H1 (cell line): Measurements from ENCODE around the gene ABLIM1. TPM values are rescaled to one million over a fixed set of nuclear protein-coding genes. Genes with fewer than 3 reads are reported as not detected.

Experiments
- CTCF ChIA-PET: fragments of 300-600 bp; sonication (Branson Sonifier 250); formaldehyde crosslinking; loops from one replicate; lab custom pipeline; 2021; ENCODE audit not compliant: partially characterized antibody; lab: Charles Lee
- POLR2A ChIA-PET: fragments of 300-600 bp; sonication (Branson Sonifier 250); formaldehyde crosslinking; loops from one replicate; lab custom pipeline; 2021; ENCODE audit warnings: inconsistent platforms; ENCODE audit not compliant: partially characterized antibody; lab: Charles Lee
- DNase-seq, 2 experiments: peaks; one replicate each; pipeline versions ENCODE4 v3.0.0 to v3.0.0-alpha.2; 2010 to 2022; ENCODE audit warnings: low spot score in 2 of 2, low read depth in 1 of 2, mixed read lengths in 1 of 2
- FAIRE-seq: peaks from 2 replicates; lab custom pipeline; 2011; peaks lifted over from hg19 to GRCh38; lab: Jason Lieb, UNC
- H2AFZ ChIP-seq: 2 replicates; pipeline ENCODE4 v1.8.1; 2012; ENCODE audit warnings: low read length, inconsistent platforms
- H2AK5ac ChIP-seq: 2 replicates; pipeline ENCODE4 v1.6.1; 2013; ENCODE audit warnings: low read depth, low read length
- H2BK120ac ChIP-seq: replicated peaks from 2 replicates; pipeline ENCODE3; 2013; ENCODE audit warnings: low read depth, low read length, inconsistent platforms
- H2BK12ac ChIP-seq: 2 replicates; pipeline ENCODE4 v1.6.1; 2013; ENCODE audit warnings: low read depth, low read length
- H2BK15ac ChIP-seq: 2 replicates; pipeline ENCODE4 v1.6.1; 2013; ENCODE audit warnings: low read length
- H2BK20ac ChIP-seq: 2 replicates; pipeline ENCODE4 v1.6.1; 2013; ENCODE audit warnings: low read length
- H2BK5ac ChIP-seq: 2 replicates; pipeline ENCODE4 v1.6.1; 2013; ENCODE audit warnings: low read depth, low read length
- H3K14ac ChIP-seq: 2 replicates; pipeline ENCODE4 v1.6.1; 2013; ENCODE audit warnings: inconsistent platforms; ENCODE audit not compliant: insufficient read length
- H3K18ac ChIP-seq: 2 replicates; pipeline ENCODE4 v1.6.1; 2013; ENCODE audit warnings: low read length; ENCODE audit errors: extremely low read depth
- H3K23ac ChIP-seq: 2 replicates; pipeline ENCODE4 v1.6.1; 2013; ENCODE audit warnings: inconsistent platforms; ENCODE audit not compliant: insufficient read length
- H3K23me2 ChIP-seq: 2 replicates; pipeline ENCODE4 v1.6.1; 2013; ENCODE audit warnings: low read depth, low read length
- H3K27ac ChIP-seq: 2 replicates; pipeline ENCODE4 v1.6.1; 2011; ENCODE audit warnings: low read depth, low read length, inconsistent platforms
- H3K27me3 ChIP-seq, 4 experiments: replicated peaks in 1 of 4; 1 replicate in 1 of 4; 2 replicates in 3 of 4; pipeline versions ENCODE4 v1.6.1 to v1.8.1; 2011 to 2013; ENCODE audit warnings: low read length in 3 of 4, mild to moderate bottlenecking in 3 of 4, inconsistent platforms in 2 of 4, mixed read lengths in 2 of 4, moderate library complexity in 1 of 4; ENCODE audit not compliant: control insufficient read depth in 3 of 4, insufficient read depth in 3 of 4; ENCODE audit errors: extremely low read depth in 1 of 4
- H3K36me3 ChIP-seq, 4 experiments: 2 replicates each; pipeline versions ENCODE4 v1.6.1 to v1.8.1; 2011 to 2013; ENCODE audit warnings: mild to moderate bottlenecking in 4 of 4, low read length in 3 of 4, moderate library complexity in 2 of 4, control low read depth in 1 of 4, inconsistent platforms in 1 of 4; ENCODE audit not compliant: insufficient read depth in 4 of 4, control insufficient read depth in 2 of 4
- H3K4ac ChIP-seq: replicated peaks from 2 replicates; pipeline ENCODE3; 2013; ENCODE audit warnings: low read length, low read depth, mixed read lengths, inconsistent platforms; ENCODE audit not compliant: insufficient read length
- H3K4me1 ChIP-seq, 4 experiments: replicated peaks in 1 of 4; 1 replicate in 1 of 4; 2 replicates in 3 of 4; pipeline versions ENCODE4 v1.6.1 to v1.8.1; 2011 to 2013; ENCODE audit warnings: low read length in 3 of 4, inconsistent platforms in 2 of 4, mixed read lengths in 1 of 4; ENCODE audit not compliant: insufficient read depth in 4 of 4, control insufficient read depth in 3 of 4
- H3K4me2 ChIP-seq, 2 experiments: 2 replicates each; pipeline versions ENCODE4 v1.6.1 to v1.8.1; 2011 to 2013; ENCODE audit warnings: low read depth in 2 of 2, low read length in 2 of 2, control low read depth in 1 of 2, inconsistent platforms in 1 of 2, mild to moderate bottlenecking in 1 of 2; ENCODE audit not compliant: insufficient read depth in 1 of 2
- H3K4me3 ChIP-seq, 4 experiments: fragments of 200-600, 300-600 bp in 1 of 4; sonication (generic), shearing (Covaris generic), sonication (Bioruptor Twin) in 1 of 4; 2 replicates each; pipeline versions ENCODE4 v1.5.1 to v1.8.1; 2011 to 2016; ENCODE audit warnings: low read length in 4 of 4, low read depth in 3 of 4, control low read depth in 2 of 4, inconsistent platforms in 2 of 4, mild to moderate bottlenecking in 2 of 4, mixed read lengths in 1 of 4, moderate library complexity in 1 of 4; ENCODE audit not compliant: insufficient read depth in 2 of 4; ENCODE audit errors: extremely low read depth in 1 of 4
- H3K56ac ChIP-seq: replicated peaks from 2 replicates; pipeline ENCODE3; 2013; ENCODE audit warnings: low read depth, mild to moderate bottlenecking, mixed read lengths, low read length, inconsistent platforms; ENCODE audit not compliant: insufficient read length
- H3K79me1 ChIP-seq: 2 replicates; pipeline ENCODE4 v1.6.1; 2013; ENCODE audit warnings: low read depth, low read length, control low read depth
- H3K79me2 ChIP-seq, 2 experiments: 2 replicates each; pipeline versions ENCODE4 v1.6.1 to v1.8.1; 2012 to 2013; ENCODE audit warnings: low read length in 2 of 2, mild to moderate bottlenecking in 2 of 2, inconsistent platforms in 1 of 2; ENCODE audit not compliant: insufficient read depth in 2 of 2, control insufficient read depth in 1 of 2
- H3K9ac ChIP-seq, 4 experiments: replicated peaks in 1 of 4; 1 replicate in 1 of 4; 2 replicates in 3 of 4; pipeline versions ENCODE4 v1.6.1 to v1.8.1; 2011 to 2013; ENCODE audit warnings: low read depth in 3 of 4, low read length in 3 of 4, control low read depth in 2 of 4, mild to moderate bottlenecking in 2 of 4, moderate library complexity in 2 of 4, inconsistent platforms in 1 of 4; ENCODE audit errors: extremely low read depth in 1 of 4
- H3K9me3 ChIP-seq, 2 experiments: 2 replicates each; pipeline versions ENCODE4 v1.6.1 to v1.8.1; 2012 to 2013; ENCODE audit warnings: mild to moderate bottlenecking in 2 of 2, moderate library complexity in 2 of 2, control low read depth in 1 of 2, inconsistent platforms in 1 of 2, low read depth in 1 of 2, low read length in 1 of 2, mixed read lengths in 1 of 2; ENCODE audit not compliant: insufficient read depth in 2 of 2
- H4K20me1 ChIP-seq, 2 experiments: replicated peaks in 1 of 2; 2 replicates each; pipeline versions ENCODE3 to v1.8.1; 2011 to 2013; ENCODE audit warnings: inconsistent platforms in 2 of 2, low read length in 2 of 2, mild to moderate bottlenecking in 1 of 2; ENCODE audit not compliant: insufficient read depth in 2 of 2, control insufficient read depth in 1 of 2
- H4K5ac ChIP-seq: 2 replicates; pipeline ENCODE4 v1.6.1; 2013; ENCODE audit warnings: low read length, low read depth, mixed read lengths, inconsistent platforms; ENCODE audit not compliant: insufficient read length
- H4K8ac ChIP-seq: 2 replicates; pipeline ENCODE4 v1.8.0; 2013; ENCODE audit warnings: mild to moderate bottlenecking, moderate library complexity, low read length, inconsistent platforms; ENCODE audit not compliant: insufficient read depth; ENCODE audit errors: extremely low read depth
- H4K91ac ChIP-seq: replicated peaks from 2 replicates; pipeline ENCODE3; 2013; ENCODE audit warnings: low read length, mixed read lengths, inconsistent platforms; ENCODE audit not compliant: insufficient read length
- BCL11A ChIP-seq, 2 experiments: IDR thresholded peaks; one replicate each; pipeline ENCODE4 v1.6.1; 2011; ENCODE audit warnings: low read depth in 2 of 2, low read length in 2 of 2, mild to moderate bottlenecking in 2 of 2
- CBX8 ChIP-seq: fragments of 300-800, 300-1000 bp; sonication (generic); IDR thresholded peaks from 2 replicates; pipeline ENCODE4 v1.7.1; 2016; ENCODE audit warnings: low read depth, low read length, borderline replicate concordance
- CEBPB ChIP-seq: IDR thresholded peaks from 2 replicates; pipeline ENCODE4 v1.6.1; 2012; ENCODE audit warnings: low read depth, low read length
- KDM4A ChIP-seq: IDR thresholded peaks from one replicate; pipeline ENCODE4 v1.7.1; 2012; ENCODE audit warnings: low read depth, mild to moderate bottlenecking, moderate library complexity, low read length, inconsistent platforms; ENCODE audit not compliant: severe bottlenecking
- POLR2AphosphoS5 ChIP-seq: IDR thresholded peaks from 2 replicates; pipeline ENCODE4 v1.6.1; 2011; ENCODE audit warnings: low read depth, low read length
- RNF2 ChIP-seq: fragments of 200-900, 300-1000 bp; sonication (generic); IDR thresholded peaks from 2 replicates; pipeline ENCODE4 v1.7.1; 2016; ENCODE audit warnings: borderline replicate concordance, low read depth, mild to moderate bottlenecking, antibody characterized with exemption, low read length; ENCODE audit not compliant: poor library complexity, severe bottlenecking; ENCODE audit errors: missing control alignments
- SAP30 ChIP-seq: fragments of 300-600 bp; sonication (generic); IDR thresholded peaks from 2 replicates; pipeline ENCODE4 v1.7.1; 2012; ENCODE audit warnings: low read length, moderate library complexity, mild to moderate bottlenecking, inconsistent platforms; ENCODE audit not compliant: insufficient read depth, insufficient replicate concordance
- SIN3A ChIP-seq, 2 experiments: IDR thresholded peaks in 1 of 2; conservative IDR thresholded peaks in 1 of 2; 2 replicates each; pipeline ENCODE4 v1.6.1; 2011 to 2012; ENCODE audit warnings: low read length in 2 of 2, improper control_type of control experiment in 1 of 2, low read depth in 1 of 2, mild to moderate bottlenecking in 1 of 2
- SP1 ChIP-seq: IDR thresholded peaks from 2 replicates; pipeline ENCODE4 v1.6.1; 2011; ENCODE audit warnings: low read depth, low read length
- SP2 ChIP-seq: IDR thresholded peaks from 2 replicates; pipeline ENCODE4 v1.6.1; 2012; ENCODE audit warnings: mild to moderate bottlenecking, low read length, inconsistent platforms
- SP4 ChIP-seq: IDR thresholded peaks from 2 replicates; pipeline ENCODE4 v1.6.1; 2012; ENCODE audit warnings: low read length, inconsistent platforms
- WGBS, 2 experiments: shearing (Covaris generic) in 1 of 2; methylation state at CpG; one replicate each; pipeline versions ENCODE4 v1.1.6 to v1.1.7; 2013 to 2015; ENCODE audit warnings: low lambda C conversion rate in 2 of 2, mixed read lengths in 2 of 2, inconsistent platforms in 1 of 2, low coverage in 1 of 2, missing lambda C conversion rate in 1 of 2; ENCODE audit not compliant: insufficient replicate concordance in 2 of 2, insufficient coverage in 1 of 2, insufficient read length in 1 of 2; ENCODE audit errors: extremely low coverage in 1 of 2, missing lambda C conversion rate in 1 of 2; 5-methylcytosine and 5-hydroxymethylcytosine counted together
- polyA plus RNA-seq, 7 experiments: library from polyadenylated mRNA; depleted of rRNA in 3 of 7; stranded (reverse) in 5 of 7; unstranded in 2 of 7; fragments of >200 nt in 5 of 7; fragments of 200-250 nt in 2 of 7; gene quantifications; 1 replicate in 5 of 7; 2 replicates in 1 of 7; 4 replicates in 1 of 7; pipeline versions ENCODE4 v1.2.1 to v1.2.3, GENCODE V29; 2011 to 2013; ENCODE audit warnings: missing spikeins in 2 of 7, mixed read lengths in 2 of 7
- total RNA-seq: library from RNA; stranded (reverse); fragmentation: NEBNext Ultra II Directional; extraction: Animal tissue kit (Norgen Biotek cat#: 25700); gene quantifications from 2 replicates; pipeline ENCODE4 v1.2.1, GENCODE V29; 2021
- TF ChIP-seq, protein P1 (sequence below): IDR thresholded peaks from 2 replicates; pipeline ENCODE4 v1.6.1; 2011; ENCODE audit warnings: low read length, improper control_type of control experiment

ABLIM1 gene
- total and polyA plus RNA-seq, 2 of the 8 experiments (the other 6 are each of a cell fraction or from before 2014, with no cell fraction given), result 51.2 to 51.7 TPM

DNA sequence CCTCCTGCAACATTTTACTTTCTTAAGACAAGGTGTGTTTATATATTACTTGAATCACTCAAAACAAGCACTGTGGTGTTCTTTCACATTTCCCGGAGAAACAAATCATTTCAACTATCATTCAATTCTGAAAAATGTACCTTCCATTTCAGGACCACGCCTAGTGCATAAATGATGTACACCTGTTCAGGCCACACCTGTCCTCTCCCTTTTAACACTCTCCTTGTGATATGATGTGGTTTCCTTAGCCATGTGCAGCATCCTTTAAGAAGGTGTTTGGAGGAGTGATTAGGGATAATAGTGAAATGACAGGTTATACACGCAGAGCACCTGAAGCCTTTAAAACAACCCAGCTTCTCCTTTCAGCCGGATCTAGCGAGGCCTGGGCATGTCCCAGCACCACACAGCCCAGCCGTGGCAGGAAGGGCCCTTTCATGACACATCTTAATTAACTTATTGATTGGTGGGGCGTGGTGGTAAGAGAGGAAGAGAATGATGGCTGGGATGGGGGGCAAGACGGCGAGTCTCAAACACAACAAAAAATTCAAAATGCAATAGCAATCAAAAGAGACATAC lies 26.9 kb downstream of the ABLIM1 start:
- no peak overlapping the region for H2BK12ac ChIP-seq
- H3K9ac ChIP-seq, result peak overlapping the region in 1 of 4 experiments; percentile 2; a peak in 1 of 7 replicates
- H3K27me3 ChIP-seq, result peaks cover 0 to 27% (median 16%) of the 10 kb centered on the region in 4 experiments; a peak in 6 of 7 replicates
- no peak overlapping the region for H2BK15ac ChIP-seq
- H3K9me3 ChIP-seq, result no peaks in the 10 kb centered on the region
- no peak overlapping the region for H3K23ac ChIP-seq
- no peak overlapping the region for H2BK20ac ChIP-seq
- TF ChIP-seq SIN3A (conservative IDR thresholded peaks at IDR 0.05 in 1 of 2, IDR thresholded peaks at IDR 0.05 in 1 of 2; ENCODE audit: low read depth in 1 of 2, low read length in 2 of 2) (no peak), SP1 (no peak), SP4 (no peak), SAP30 (no peak), BCL11A (IDR thresholded peaks at IDR 0.05; ENCODE audit: low read depth in 2 of 2, low read length in 2 of 2) (no peak), CEBPB (no peak), POLR2AphosphoS5 (no peak), SP2 (no peak), RNF2 (no peak), KDM4A (no peak), CBX8 (no peak)
- TF ChIP-seq, protein P1, sequence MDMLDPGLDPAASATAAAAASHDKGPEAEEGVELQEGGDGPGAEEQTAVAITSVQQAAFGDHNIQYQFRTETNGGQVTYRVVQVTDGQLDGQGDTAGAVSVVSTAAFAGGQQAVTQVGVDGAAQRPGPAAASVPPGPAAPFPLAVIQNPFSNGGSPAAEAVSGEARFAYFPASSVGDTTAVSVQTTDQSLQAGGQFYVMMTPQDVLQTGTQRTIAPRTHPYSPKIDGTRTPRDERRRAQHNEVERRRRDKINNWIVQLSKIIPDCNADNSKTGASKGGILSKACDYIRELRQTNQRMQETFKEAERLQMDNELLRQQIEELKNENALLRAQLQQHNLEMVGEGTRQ, result no peak
- H3K4me3 ChIP-seq, result peak overlapping the region; percentile 40 to 66 (median 56)
- H4K5ac ChIP-seq, result no peak overlapping the region
- H4K91ac ChIP-seq, result no peak overlapping the region
- H3K79me1 ChIP-seq, result no peaks in the 10 kb centered on the region
- no peak overlapping the region for H2BK5ac ChIP-seq
- peak overlapping the region; percentile 7; the same call in 1 of the 2 replicates for H2AFZ ChIP-seq
- H3K4ac ChIP-seq, result no peak overlapping the region
- no peak overlapping the region for H3K27ac ChIP-seq
- no peak overlapping the region for H2AK5ac ChIP-seq
- no peak overlapping the region for H4K8ac ChIP-seq
- H3K4me1 ChIP-seq, result peaks cover 0 to 7% (median 2%) of the 10 kb centered on the region in 4 experiments; a peak in 4 of 7 replicates
- ChIA-PET POLR2A (no interaction called here), CTCF (interaction anchor here (0.7 kb wide), 1 partner anchor 10 kb away, joined by 3 read pairs; no protein-coding TSS in a partner anchor)
- peak overlapping the region; percentile 69 to 92 for H3K4me2 ChIP-seq
- no peak overlapping the region for H2BK120ac ChIP-seq
- no peaks in the 10 kb centered on the region for H3K79me2 ChIP-seq
- peaks cover 7% of the 10 kb centered on the region; the same call in 1 of the 2 replicates for H3K23me2 ChIP-seq
- H4K20me1 ChIP-seq, result no peaks in the 10 kb centered on the region
- no peak overlapping the region for H3K14ac ChIP-seq
- no peak overlapping the region for H3K18ac ChIP-seq
- DNase-seq (no peak), FAIRE-seq (no peak)
- no peaks in the 10 kb centered on the region for H3K36me3 ChIP-seq
- WGBS, 2 experiments, result 70% methylated on average over 9 of the region's 9 CpGs; no CpG with 5 or more reads in 1 of the 2 experiments
- no peak overlapping the region for H3K56ac ChIP-seq
